IPS DF 6.9 (cell line): ENCODE data around the gene CTSA.

Experiments used
- DNase-seq: peaks from one replicate; pipeline ENCODE4 v3.0.0-alpha.2; 2013; ENCODE audit warnings: low read depth, low spot score
- H3K27ac ChIP-seq: one replicate; pipeline ENCODE4 v1.5.1; 2013; ENCODE audit warnings: low read length, control low read depth
- H3K27me3 ChIP-seq: 2 replicates; pipeline ENCODE4 v1.6.1; 2013; ENCODE audit warnings: mild to moderate bottlenecking, low read length; ENCODE audit not compliant: control insufficient read depth, insufficient read depth
- H3K36me3 ChIP-seq: 2 replicates; pipeline ENCODE4 v1.6.1; 2013; ENCODE audit warnings: low read length; ENCODE audit not compliant: control insufficient read depth, insufficient read depth
- H3K4me1 ChIP-seq: 2 replicates; pipeline ENCODE4 v1.6.1; 2013; ENCODE audit warnings: low read length; ENCODE audit not compliant: control insufficient read depth, insufficient read depth
- H3K4me3 ChIP-seq: 2 replicates; pipeline ENCODE4 v1.5.1; 2013; ENCODE audit warnings: mild to moderate bottlenecking, low read length
- H3K9me3 ChIP-seq: 2 replicates; pipeline ENCODE4 v1.6.1; 2013; ENCODE audit warnings: low read length, inconsistent platforms; ENCODE audit not compliant: control insufficient read depth, insufficient read depth
- WGBS: extraction: QIAGEN DNeasy Blood & Tissue Kit; methylation state at CpG from one replicate; pipeline ENCODE4 v1.1.7; 2013; ENCODE audit warnings: mixed read lengths, missing lambda C conversion rate; ENCODE audit not compliant: insufficient read length, insufficient coverage; 5-methylcytosine and 5-hydroxymethylcytosine counted together

The CTSA gene

GRCh38 chr20:45918779-45919537, 27.8 kb downstream of the CTSA start:
- H3K9me3 ChIP-seq: no peaks in the 10 kb centered on the region
- no CpG with 5 or more reads among the region's 12 CpGs for WGBS
- no peak overlapping the region for H3K27ac ChIP-seq
- H3K4me1 ChIP-seq: no peaks in the 10 kb centered on the region
- DNase-seq: no peak
- no peaks in the 10 kb centered on the region for H3K36me3 ChIP-seq
- H3K27me3 ChIP-seq: no peaks in the 10 kb centered on the region
- H3K4me3 ChIP-seq: no peak overlapping the region

GRCh38 chr20:45919542-45920399, 28.6 kb downstream of the CTSA start:
- Histone ChIP-seq H3K36me3 (no peaks in the 10 kb centered on the region), H3K9me3 (no peaks in the 10 kb centered on the region), H3K27me3 (no peaks in the 10 kb centered on the region), H3K27ac (no peak overlapping the region), H3K4me3 (no peak overlapping the region), H3K4me1 (no peaks in the 10 kb centered on the region)
- WGBS: no CpG with 5 or more reads among the region's 11 CpGs
- no peak for DNase-seq

- no peak overlapping the region for H3K27ac ChIP-seq
- WGBS: no CpG with 5 or more reads among the region's 9 CpGs
These were observed 29.6 kb downstream of the CTSA start for GRCh38 chr20:45920462-45921336.

GRCh38 chr20:45921337-45922189, 30.4 kb downstream of the CTSA start:
- DNase-seq: no peak
- Histone ChIP-seq H3K4me3 (no peak overlapping the region), H3K27me3 (no peaks in the 10 kb centered on the region), H3K27ac (no peak overlapping the region), H3K36me3 (no peaks in the 10 kb centered on the region), H3K4me1 (peaks cover 2% of the 10 kb centered on the region; the same call in 1 of the 2 replicates), H3K9me3 (no peaks in the 10 kb centered on the region)
- no CpG with 5 or more reads among the region's 11 CpGs for WGBS

More at GRCh38 chr20:45920462-45921336, 29.6 kb downstream of the CTSA start:
- no peak for DNase-seq
- Histone ChIP-seq H3K4me1 (no peaks in the 10 kb centered on the region), H3K27me3 (no peaks in the 10 kb centered on the region), H3K4me3 (no peak overlapping the region), H3K36me3 (no peaks in the 10 kb centered on the region), H3K9me3 (no peaks in the 10 kb centered on the region)

- DNase-seq: no peak
- WGBS: no CpG with 5 or more reads among the region's 21 CpGs
- Histone ChIP-seq H3K36me3 (no peaks in the 10 kb centered on the region), H3K4me1 (peaks cover 2% of the 10 kb centered on the region; the same call in 1 of the 2 replicates), H3K27me3 (no peaks in the 10 kb centered on the region), H3K4me3 (no peak overlapping the region), H3K27ac (no peak overlapping the region), H3K9me3 (no peaks in the 10 kb centered on the region)
These were observed 33.5 kb downstream of the CTSA start for GRCh38 chr20:45924391-45925261.

GRCh38 chr20:45925821-45926506, 34.8 kb downstream of the CTSA start:
- Histone ChIP-seq H3K27ac (no peak overlapping the region), H3K9me3 (no peaks in the 10 kb centered on the region), H3K4me1 (peaks cover 2% of the 10 kb centered on the region; the same call in 1 of the 2 replicates), H3K36me3 (no peaks in the 10 kb centered on the region), H3K27me3 (no peaks in the 10 kb centered on the region), H3K4me3 (no peak overlapping the region)
- no CpG with 5 or more reads among the region's 9 CpGs for WGBS
- no peak for DNase-seq

- Histone ChIP-seq H3K4me3 (no peak overlapping the region), H3K4me1 (peaks cover 2% of the 10 kb centered on the region; the same call in 1 of the 2 replicates), H3K36me3 (no peaks in the 10 kb centered on the region), H3K27ac (no peak overlapping the region), H3K9me3 (no peaks in the 10 kb centered on the region), H3K27me3 (no peaks in the 10 kb centered on the region)
- no peak for DNase-seq
- WGBS: no CpG with 5 or more reads among the region's 2 CpGs
These were observed 35.6 kb downstream of the CTSA start for GRCh38 chr20:45926731-45927070.

- Histone ChIP-seq H3K4me1 (peaks cover 2% of the 10 kb centered on the region; the same call in 1 of the 2 replicates), H3K27me3 (no peaks in the 10 kb centered on the region), H3K9me3 (no peaks in the 10 kb centered on the region), H3K27ac (no peak overlapping the region), H3K4me3 (no peak overlapping the region), H3K36me3 (no peaks in the 10 kb centered on the region)
- no peak for DNase-seq
- no CpG with 5 or more reads among the region's 14 CpGs for WGBS
These were observed 36.1 kb downstream of the CTSA start for GRCh38 chr20:45927071-45927878.
